Stimulated activated naive CD8-positive, alpha-beta T cell treated with anti-CD3 and anti-CD28 coated beads, Interleukin-15, Interleukin-2, amounts not matched to agents 100 ng/mL and 50 ng/mL, for 24 hours (primary cell): ENCODE data around the gene LDAF1.
"Not testable (repeated sequence)": the region's sequence is repeated elsewhere in the genome, so short reads cannot be mapped to it uniquely, and the experiment has no call there.

Experiments used
- H3K27ac Mint-ChIP-seq: one replicate; pipeline ENCODE4 v1.8.0; 2021; ENCODE audit warnings: mild to moderate bottlenecking, mixed read lengths
- H3K27me3 Mint-ChIP-seq: one replicate; pipeline ENCODE4 v1.8.0; 2021; ENCODE audit warnings: mixed read lengths
- H3K36me3 Mint-ChIP-seq: one replicate; pipeline ENCODE4 v1.8.0; 2021; ENCODE audit warnings: low read depth, mixed read lengths
- H3K4me1 Mint-ChIP-seq: one replicate; pipeline ENCODE4 v1.8.0; 2021; ENCODE audit warnings: low read depth, mixed read lengths
- H3K4me3 Mint-ChIP-seq: one replicate; pipeline ENCODE4 v1.8.0; 2021; ENCODE audit warnings: mild to moderate bottlenecking, mixed read lengths
- H3K9me3 Mint-ChIP-seq: one replicate; pipeline ENCODE4 v1.8.0; 2021; ENCODE audit warnings: mixed read lengths

Gene LDAF1

GRCh38 chr16:21158208-21159110, at the start of gene LDAF1:
TSS of gene LDAF1 (plus strand) at chr16:21158674. CDS start at chr16:21161183, 2,509 bp downstream.
- Mint-ChIP-seq H3K9me3 (no peaks in the 10 kb centered on the region), H3K4me3 (peak within 1 kb of the TSS; percentile 86), H3K27ac (peak within 1 kb of the TSS; percentile 40), H3K27me3 (no peaks in the 10 kb centered on the region), H3K36me3 (peaks cover 8% of the 10 kb centered on the region), H3K4me1 (peaks cover 23% of the 10 kb centered on the region)

- H3K27me3 Mint-ChIP-seq, H3K27ac Mint-ChIP-seq, H3K4me3 Mint-ChIP-seq, H3K4me1 Mint-ChIP-seq, H3K36me3 Mint-ChIP-seq, H3K9me3 Mint-ChIP-seq: not testable (repeated sequence)
Measured at GRCh38 chr16:21115551-21115950, 42.9 kb upstream of the LDAF1 start.

GRCh38 chr16:21116148-21116693, 42.3 kb upstream of the LDAF1 start:
- H3K9me3 Mint-ChIP-seq, result no peaks in the 10 kb centered on the region
- no peaks in the 10 kb centered on the region for H3K36me3 Mint-ChIP-seq
- H3K4me1 Mint-ChIP-seq, result no peaks in the 10 kb centered on the region
- H3K27ac Mint-ChIP-seq, result no peak overlapping the region
- H3K27me3 Mint-ChIP-seq, result no peaks in the 10 kb centered on the region
- peak overlapping the region; percentile 33 for H3K4me3 Mint-ChIP-seq

GRCh38 chr16:21117567-21117966, 40.9 kb upstream of the LDAF1 start:
- Mint-ChIP-seq H3K27ac (no peak overlapping the region), H3K36me3 (no peaks in the 10 kb centered on the region), H3K4me3 (no peak overlapping the region), H3K4me1 (no peaks in the 10 kb centered on the region), H3K9me3 (no peaks in the 10 kb centered on the region), H3K27me3 (no peaks in the 10 kb centered on the region)

GRCh38 chr16:21120976-21121520, 37.4 kb upstream of the LDAF1 start:
- Mint-ChIP-seq H3K27ac (no peak overlapping the region), H3K9me3 (no peaks in the 10 kb centered on the region)

GRCh38 chr16:21125191-21125590, 33.3 kb upstream of the LDAF1 start:
- Mint-ChIP-seq H3K9me3 (no peaks in the 10 kb centered on the region), H3K4me3 (no peak overlapping the region), H3K36me3 (no peaks in the 10 kb centered on the region), H3K4me1 (no peaks in the 10 kb centered on the region), H3K27ac (no peak overlapping the region), H3K27me3 (no peaks in the 10 kb centered on the region)

More at GRCh38 chr16:21120976-21121520, 37.4 kb upstream of the LDAF1 start:
- Mint-ChIP-seq H3K4me1 (no peaks in the 10 kb centered on the region), H3K36me3 (no peaks in the 10 kb centered on the region), H3K4me3 (no peak overlapping the region), H3K27me3 (no peaks in the 10 kb centered on the region)

- H3K36me3 Mint-ChIP-seq, result no peaks in the 10 kb centered on the region
- H3K4me3 Mint-ChIP-seq, result no peak overlapping the region
- no peaks in the 10 kb centered on the region for H3K27me3 Mint-ChIP-seq
- H3K27ac Mint-ChIP-seq, result no peak overlapping the region
- H3K9me3 Mint-ChIP-seq, result no peaks in the 10 kb centered on the region
- no peaks in the 10 kb centered on the region for H3K4me1 Mint-ChIP-seq
Measured at GRCh38 chr16:21126518-21126917, 32.0 kb upstream of the LDAF1 start.

GRCh38 chr16:21128991-21129390, 29.5 kb upstream of the LDAF1 start:
- H3K4me1 Mint-ChIP-seq, result no peaks in the 10 kb centered on the region
- no peaks in the 10 kb centered on the region for H3K27me3 Mint-ChIP-seq
- no peak overlapping the region for H3K4me3 Mint-ChIP-seq
- H3K9me3 Mint-ChIP-seq, result no peaks in the 10 kb centered on the region
- H3K36me3 Mint-ChIP-seq, result no peaks in the 10 kb centered on the region
- H3K27ac Mint-ChIP-seq, result no peak overlapping the region

- no peak overlapping the region for H3K27ac Mint-ChIP-seq
- H3K9me3 Mint-ChIP-seq, result no peaks in the 10 kb centered on the region
- H3K36me3 Mint-ChIP-seq, result no peaks in the 10 kb centered on the region
- no peaks in the 10 kb centered on the region for H3K4me1 Mint-ChIP-seq
- no peaks in the 10 kb centered on the region for H3K27me3 Mint-ChIP-seq
- no peak overlapping the region for H3K4me3 Mint-ChIP-seq
Measured at GRCh38 chr16:21130811-21131210, 27.7 kb upstream of the LDAF1 start.

GRCh38 chr16:21134053-21134452, 24.4 kb upstream of the LDAF1 start:
- no peak overlapping the region for H3K27ac Mint-ChIP-seq
- no peaks in the 10 kb centered on the region for H3K9me3 Mint-ChIP-seq

GRCh38 chr16:21145738-21146137, 12.7 kb upstream of the LDAF1 start:
- H3K4me3 Mint-ChIP-seq, result no peak overlapping the region
- peaks cover 5% of the 10 kb centered on the region for H3K9me3 Mint-ChIP-seq
- no peaks in the 10 kb centered on the region for H3K4me1 Mint-ChIP-seq
- no peak overlapping the region for H3K27ac Mint-ChIP-seq
- H3K36me3 Mint-ChIP-seq, result no peaks in the 10 kb centered on the region
- H3K27me3 Mint-ChIP-seq, result peaks cover 25% of the 10 kb centered on the region

More at GRCh38 chr16:21134053-21134452, 24.4 kb upstream of the LDAF1 start:
- Mint-ChIP-seq H3K4me1 (no peaks in the 10 kb centered on the region), H3K36me3 (no peaks in the 10 kb centered on the region), H3K4me3 (no peak overlapping the region), H3K27me3 (peaks cover 4% of the 10 kb centered on the region)

GRCh38 chr16:21150375-21151001, 8.0 kb upstream of the LDAF1 start, which contains the start of gene DNAH3:
TSS of gene DNAH3 (minus strand) at chr16:21150846. CDS start at chr16:21150319, 527 bp downstream.
- Mint-ChIP-seq H3K9me3 (no peaks in the 10 kb centered on the region), H3K27ac (no peak within 1 kb of the TSS), H3K4me3 (no peak within 1 kb of the TSS), H3K27me3 (peaks cover 23% of the 10 kb centered on the region), H3K36me3 (no peaks in the 10 kb centered on the region), H3K4me1 (no peaks in the 10 kb centered on the region)

- H3K36me3 Mint-ChIP-seq, H3K4me3 Mint-ChIP-seq, H3K4me1 Mint-ChIP-seq, H3K27ac Mint-ChIP-seq, H3K9me3 Mint-ChIP-seq: not testable (repeated sequence)
- H3K27me3 Mint-ChIP-seq, result peaks cover 23% of the 10 kb centered on the region
Measured at GRCh38 chr16:21152160-21153030, 6.1 kb upstream of the LDAF1 start.

- H3K4me3 Mint-ChIP-seq, H3K27ac Mint-ChIP-seq, H3K9me3 Mint-ChIP-seq, H3K36me3 Mint-ChIP-seq, H3K4me1 Mint-ChIP-seq: not testable (repeated sequence)
- peaks cover 20% of the 10 kb centered on the region for H3K27me3 Mint-ChIP-seq
Measured at GRCh38 chr16:21153124-21153729, 5.2 kb upstream of the LDAF1 start.
